A549 (cell line): Measurements from ENCODE around the gene RADIL. TPM values are rescaled to one million over a fixed set of nuclear protein-coding genes. Genes with fewer than 3 reads are reported as not detected.

ENCODE experiments used
- ATAC-seq, 2 experiments: fragments of 200-7000 bp in 1 of 2; fragments of >200 bp in 1 of 2; cut with Nextera tagmentation in 1 of 2; cut with Tn5 transposase in 1 of 2; 3 replicates each; pipeline versions ENCODE4 v1.8.0 to v1.9.1; 2018 to 2020; ENCODE audit warnings: mild to moderate bottlenecking in 1 of 2, moderate library complexity in 1 of 2
- CTCF ChIA-PET: fragments of 300-600 bp; sonication (Branson Sonifier 250); formaldehyde crosslinking; extraction: SDS; loops from one replicate; lab custom pipeline; 2021; ENCODE audit warnings: antibody characterized with exemption, inconsistent platforms; lab: Yijun Ruan, JAX
- POLR2A ChIA-PET: fragments of 350-600 bp; formaldehyde crosslinking; extraction: SDS; loops from one replicate; lab custom pipeline; 2021; ENCODE audit warnings: antibody characterized with exemption, inconsistent platforms; lab: Yijun Ruan, JAX
- DNase-seq, 2 experiments: peaks; one replicate each; pipeline versions ENCODE4 v3.0.0 to v3.0.0-alpha.2; 2011 to 2016; ENCODE audit warnings: low read depth in 1 of 2, low spot score in 1 of 2
- FAIRE-seq: peaks from 2 replicates; lab custom pipeline; 2011; peaks lifted over from hg19 to GRCh38; lab: Jason Lieb, UNC
- H3K27ac ChIP-seq, 2 experiments: fragments of >200 bp; sonication (Bioruptor Twin); formaldehyde crosslinking; 3 replicates each; pipeline ENCODE4 v1.5.1; 2016 to 2017
- H3K4me1 ChIP-seq: fragments of >200 bp; sonication (Bioruptor Twin); formaldehyde crosslinking; 3 replicates; pipeline ENCODE4 v1.6.1; 2016
- H3K4me2 ChIP-seq: fragments of >200 bp; sonication (Bioruptor Twin); formaldehyde crosslinking; 3 replicates; pipeline ENCODE4 v1.6.1; 2016
- H3K4me3 ChIP-seq: fragments of >200 bp; sonication (Bioruptor Twin); formaldehyde crosslinking; 3 replicates; pipeline ENCODE4 v1.5.1; 2016
- H3K9me3 ChIP-seq: fragments of >200 bp; sonication (Bioruptor Twin); formaldehyde crosslinking; 3 replicates; pipeline ENCODE4 v1.6.1; 2016
- ATOH8 ChIP-seq: fragments of 250-450 bp; sonication (Bioruptor Pico); IDR thresholded peaks from 2 replicates; pipeline ENCODE4 v1.5.0; 2020; ENCODE audit warnings: low read depth, mild to moderate bottlenecking, moderate library complexity
- CBX2 ChIP-seq: fragments of 200-600 bp; sonication (generic); IDR thresholded peaks from 2 replicates; pipeline ENCODE4 v1.6.1; 2016; ENCODE audit warnings: low read depth, mild to moderate bottlenecking, borderline replicate concordance
- CBX8 ChIP-seq: fragments of 200-600 bp; sonication (generic); IDR thresholded peaks from 2 replicates; pipeline ENCODE4 v1.6.1; 2016
- CTCF ChIP-seq: fragments of >200 bp; sonication (Bioruptor Twin); formaldehyde crosslinking; IDR thresholded peaks from 3 replicates; pipeline ENCODE4 v1.5.1; 2016
- ESRRA ChIP-seq: fragments of 150-350 bp; IDR thresholded peaks from 2 replicates; pipeline ENCODE4 v1.6.1; 2014; ENCODE audit warnings: mild to moderate bottlenecking, low read length, borderline replicate concordance
- FOSB ChIP-seq: fragments of 250-450 bp; sonication (Bioruptor Pico); IDR thresholded peaks from 2 replicates; pipeline ENCODE4 v1.5.0; 2020; ENCODE audit warnings: mild to moderate bottlenecking, moderate library complexity
- HES2 ChIP-seq: fragments of >200 bp; sonication (Bioruptor Twin); formaldehyde crosslinking; IDR thresholded peaks from 2 replicates; pipeline ENCODE4 v1.6.1; 2016
- HMGXB4 ChIP-seq: fragments of 250-450 bp; sonication (Bioruptor Pico); IDR thresholded peaks from 2 replicates; pipeline ENCODE4 v1.5.0; 2021; ENCODE audit warnings: mild to moderate bottlenecking, moderate library complexity, borderline replicate concordance
- HOXA7 ChIP-seq: fragments of 250-450 bp; sonication (Bioruptor Pico); IDR thresholded peaks from 2 replicates; pipeline ENCODE4 v1.5.0; 2020; ENCODE audit warnings: mild to moderate bottlenecking, moderate library complexity
- HOXB13 ChIP-seq: fragments of 250-450 bp; sonication (Bioruptor Pico); IDR thresholded peaks from 2 replicates; pipeline ENCODE4 v1.5.0; 2020; ENCODE audit warnings: low read depth, mild to moderate bottlenecking, moderate library complexity
- KDM1A ChIP-seq: fragments of 200-600 bp; sonication (generic); IDR thresholded peaks from 2 replicates; pipeline ENCODE4 v1.6.1; 2016; ENCODE audit warnings: low read depth, mild to moderate bottlenecking
- KDM5A ChIP-seq: fragments of 200-600 bp; sonication (generic); IDR thresholded peaks from 2 replicates; pipeline ENCODE4 v1.6.1; 2016; ENCODE audit warnings: antibody characterized with exemption, mild to moderate bottlenecking
- NFE2L2 ChIP-seq: fragments of 150-350 bp; conservative IDR thresholded peaks from 2 replicates; pipeline ENCODE4 v1.6.1; 2014; ENCODE audit warnings: low read length
- PBX3 ChIP-seq: IDR thresholded peaks from 2 replicates; pipeline ENCODE4 v1.6.1; 2012
- PHF8 ChIP-seq: fragments of 200-600 bp; sonication (generic); IDR thresholded peaks from 2 replicates; pipeline ENCODE4 v1.6.1; 2016; ENCODE audit warnings: low read depth, mild to moderate bottlenecking, antibody characterized with exemption, moderate library complexity, borderline replicate concordance
- POLR2A ChIP-seq: IDR thresholded peaks from 2 replicates; pipeline ENCODE4 v1.6.1; 2012; ENCODE audit warnings: mild to moderate bottlenecking, low read length
- RAD21 ChIP-seq, 2 experiments: fragments of >200 bp in 1 of 2; sonication (Bioruptor Twin) in 1 of 2; formaldehyde crosslinking in 1 of 2; IDR thresholded peaks in 1 of 2; conservative IDR thresholded peaks in 1 of 2; 2 replicates in 1 of 2; 3 replicates in 1 of 2; pipeline ENCODE4 v1.6.1; 2012 to 2018; ENCODE audit warnings: inconsistent platforms in 1 of 2
- REST ChIP-seq: fragments of 200-600 bp; sonication (generic); IDR thresholded peaks from 2 replicates; pipeline ENCODE4 v1.6.1; 2016; ENCODE audit warnings: antibody characterized with exemption, mild to moderate bottlenecking, moderate library complexity
- RNF2 ChIP-seq: fragments of 200-600 bp; sonication (generic); IDR thresholded peaks from 2 replicates; pipeline ENCODE4 v1.6.1; 2016; ENCODE audit warnings: low read depth, mild to moderate bottlenecking, antibody characterized with exemption, moderate library complexity, borderline replicate concordance
- SMC3 ChIP-seq: fragments of >200 bp; sonication (Bioruptor Twin); formaldehyde crosslinking; IDR thresholded peaks from 3 replicates; pipeline ENCODE4 v1.6.1; 2018; ENCODE audit warnings: inconsistent platforms
- SREBF2 ChIP-seq: fragments of 450-650 bp; IDR thresholded peaks from 2 replicates; pipeline ENCODE4 v1.6.1; 2014; ENCODE audit warnings: mild to moderate bottlenecking, moderate library complexity
- ZC3H11A ChIP-seq: fragments of 450-650 bp; IDR thresholded peaks from 2 replicates; pipeline ENCODE4 v1.6.1; 2014; ENCODE audit warnings: antibody characterized with exemption, mild to moderate bottlenecking
- ZNF302 ChIP-seq: fragments of 250-450 bp; sonication (Bioruptor Pico); IDR thresholded peaks from 2 replicates; pipeline ENCODE4 v1.9.0; 2021; ENCODE audit warnings: inconsistent platforms, mild to moderate bottlenecking, moderate library complexity
- WGBS: methylation state at CpG from one replicate; pipeline ENCODE4 v1.1.6; 2017; ENCODE audit errors: missing lambda C conversion rate; 5-methylcytosine and 5-hydroxymethylcytosine counted together
- polyA plus RNA-seq, 4 experiments: library from polyadenylated mRNA; depleted of rRNA in 3 of 4; stranded (reverse); fragments of >200 nt; fragmentation: RNase III in 1 of 4; extraction: RNeasy Plus Mini Kit Qiagen cat#74134 plus additional on column Dnase treatment in 1 of 4; gene quantifications; 2 replicates in 3 of 4; 3 replicates in 1 of 4; pipeline ENCODE4 v1.2.3, GENCODE V29; 2011 to 2017

RADIL gene
- polyA plus RNA-seq, 2 of the 4 experiments (the other 2 are of a cell fraction), result 1.0 to 1.1 TPM

GRCh38 chr7:4830176-4830575, 53.3 kb downstream of the RADIL start:
- no peak overlapping the region for H3K4me3 ChIP-seq
- CTCF ChIA-PET, result interaction anchor here (0.6 to 1.8 kb wide), 5 partner anchors 18 to 257 kb away, joined by 3 to 7 read pairs (median 3); partner anchors contain the start of gene RADIL
- H3K27ac ChIP-seq, result no peak overlapping the region
- ATAC-seq (peak; percentile 78 to 96), FAIRE-seq (peak; percentile 23), DNase-seq (peak; percentile 35 to 74)
- POLR2A ChIA-PET, result no interaction called here
- no peaks in the 10 kb centered on the region for H3K9me3 ChIP-seq
- H3K4me1 ChIP-seq, result no peaks in the 10 kb centered on the region
- WGBS, result 75% methylated on average over 11 of the region's 14 CpGs
- H3K4me2 ChIP-seq, result no peak overlapping the region
- TF ChIP-seq KDM1A (no peak), FOSB (CRISPR knock-in tag) (no peak), RAD21 (conservative IDR thresholded peaks at IDR 0.05 in 1 of 2, IDR thresholded peaks at IDR 0.05 in 1 of 2) (peak; percentile 29 to 65; a peak in 4 of 5 replicates), SMC3 (peak; percentile 56), ESRRA (no peak), ZC3H11A (no peak), PBX3 (no peak), HES2 (no peak), PHF8 (no peak), NFE2L2 (no peak), REST (no peak), RNF2 (no peak), SREBF2 (no peak), ZNF302 (CRISPR knock-in tag) (no peak), HOXB13 (CRISPR knock-in tag) (no peak), HOXA7 (CRISPR knock-in tag) (no peak), KDM5A (no peak), ATOH8 (no peak), POLR2A (no peak), CBX2 (no peak), HMGXB4 (CRISPR knock-in tag) (no peak), CBX8 (no peak), CTCF (peak; percentile 53)
